ENCODE results near the gene RABGAP1.
"Not testable (repeated sequence)": the region's sequence is repeated elsewhere in the genome, so short reads cannot be mapped to it uniquely, and the experiment has no call there.

The RABGAP1 gene

GRCh38 chr9:122940749-122941581, at the start of gene RABGAP1:
Gene RABGAP1 (plus strand): TSS chr9:122941020. CDS start chr9:122957060, 16,040 bp downstream.
- peak; percentile 97 for DNase-seq (ENCODE audit: low read depth)

- DNase-seq (ENCODE audit: low read depth) = no peak
Observed at GRCh38 chr9:122897969-122898368, 42.9 kb upstream of the RABGAP1 start.

GRCh38 chr9:122900791-122901190, 40.0 kb upstream of the RABGAP1 start:
- DNase-seq (ENCODE audit: low read depth) = no peak

GRCh38 chr9:122904466-122904822, 36.4 kb upstream of the RABGAP1 start:
- no peak for DNase-seq (ENCODE audit: low read depth)

- peak; percentile 100 for DNase-seq (ENCODE audit: low read depth)
Observed at GRCh38 chr9:122904823-122905710, 35.8 kb upstream of the RABGAP1 start, which contains the start of gene RC3H2. Gene RC3H2 (minus strand): TSS chr9:122905359. CDS start chr9:122897509, 7,850 bp downstream.

- DNase-seq (ENCODE audit: low read depth) = not testable (repeated sequence)
Observed at GRCh38 chr9:122906122-122906521, 34.7 kb upstream of the RABGAP1 start.

- DNase-seq (ENCODE audit: low read depth) = no peak
Observed at GRCh38 chr9:122912671-122912963, 28.2 kb upstream of the RABGAP1 start.

GRCh38 chr9:122912964-122913673, 27.7 kb upstream of the RABGAP1 start, which contains the start of gene ZBTB6:
Gene ZBTB6 (minus strand): TSS chr9:122913323. CDS start chr9:122912072, 1,251 bp downstream.
- peak; percentile 72 for DNase-seq (ENCODE audit: low read depth)

- DNase-seq (ENCODE audit: low read depth) = no peak
Observed at GRCh38 chr9:122918310-122918709, 22.5 kb upstream of the RABGAP1 start.

GRCh38 chr9:122922713-122923112, 18.1 kb upstream of the RABGAP1 start:
- DNase-seq (ENCODE audit: low read depth) = no peak

GRCh38 chr9:122923947-122924346, 16.9 kb upstream of the RABGAP1 start:
- no peak for DNase-seq (ENCODE audit: low read depth)

GRCh38 chr9:122929796-122930354, 10.9 kb upstream of the RABGAP1 start:
- no peak for DNase-seq (ENCODE audit: low read depth)

GRCh38 chr9:122930541-122931225, 10.1 kb upstream of the RABGAP1 start:
- DNase-seq (ENCODE audit: low read depth) = no peak

- peak; percentile 88 for DNase-seq (ENCODE audit: low read depth)
Observed at GRCh38 chr9:122931226-122932121, 9.3 kb upstream of the RABGAP1 start, which contains the start of gene ZBTB26. Gene ZBTB26 (minus strand): TSS chr9:122931512. CDS start chr9:122919934, 11,578 bp downstream.

- no peak for DNase-seq (ENCODE audit: low read depth)
Observed at GRCh38 chr9:122936464-122936863, 4.4 kb upstream of the RABGAP1 start.

- no peak for DNase-seq (ENCODE audit: low read depth)
Observed at GRCh38 chr9:122936883-122937282, 3.9 kb upstream of the RABGAP1 start.

- DNase-seq (ENCODE audit: low read depth) = no peak
Observed at GRCh38 chr9:122939601-122940000, 1.2 kb upstream of the RABGAP1 start.

GRCh38 chr9:122940454-122940748, 419 bp upstream of the RABGAP1 start:
- DNase-seq (ENCODE audit: low read depth) = no peak

GRCh38 chr9:122941582-122942234, 888 bp downstream of the RABGAP1 start:
- peak; percentile 26 for DNase-seq (ENCODE audit: low read depth)
